Vagina (tissue), 2 donors: ENCODE measurements around the gene HDC.

Experiments used
- POLR2A ChIP-seq, 2 donors: fragments of 450-650 bp; IDR thresholded peaks; one replicate each; pipeline ENCODE4 v1.6.1; 2017; ENCODE audit warnings: antibody characterized with exemption in 2 of 2, mild to moderate bottlenecking in 2 of 2, moderate library complexity in 2 of 2
- POLR2AphosphoS5 ChIP-seq, 2 donors: sonication (generic); formaldehyde crosslinking; IDR thresholded peaks; one replicate each; pipeline ENCODE4 v1.9.0; 2017; ENCODE audit warnings: antibody characterized with exemption in 2 of 2, mild to moderate bottlenecking in 2 of 2, low read depth in 1 of 2; ENCODE audit not compliant: insufficient read depth in 1 of 2
- TF ChIP-seq, protein P1 (sequence below), 3 experiments: fragments of 450-650 bp in 2 of 3; fragments of 200-600 bp in 1 of 3; sonication (generic) in 1 of 3; IDR thresholded peaks; one replicate each; pipeline ENCODE4 v1.5.1; 2017 to 2019; ENCODE audit warnings: antibody characterized with exemption in 3 of 3, mild to moderate bottlenecking in 2 of 3, moderate library complexity in 2 of 3

DNA sequence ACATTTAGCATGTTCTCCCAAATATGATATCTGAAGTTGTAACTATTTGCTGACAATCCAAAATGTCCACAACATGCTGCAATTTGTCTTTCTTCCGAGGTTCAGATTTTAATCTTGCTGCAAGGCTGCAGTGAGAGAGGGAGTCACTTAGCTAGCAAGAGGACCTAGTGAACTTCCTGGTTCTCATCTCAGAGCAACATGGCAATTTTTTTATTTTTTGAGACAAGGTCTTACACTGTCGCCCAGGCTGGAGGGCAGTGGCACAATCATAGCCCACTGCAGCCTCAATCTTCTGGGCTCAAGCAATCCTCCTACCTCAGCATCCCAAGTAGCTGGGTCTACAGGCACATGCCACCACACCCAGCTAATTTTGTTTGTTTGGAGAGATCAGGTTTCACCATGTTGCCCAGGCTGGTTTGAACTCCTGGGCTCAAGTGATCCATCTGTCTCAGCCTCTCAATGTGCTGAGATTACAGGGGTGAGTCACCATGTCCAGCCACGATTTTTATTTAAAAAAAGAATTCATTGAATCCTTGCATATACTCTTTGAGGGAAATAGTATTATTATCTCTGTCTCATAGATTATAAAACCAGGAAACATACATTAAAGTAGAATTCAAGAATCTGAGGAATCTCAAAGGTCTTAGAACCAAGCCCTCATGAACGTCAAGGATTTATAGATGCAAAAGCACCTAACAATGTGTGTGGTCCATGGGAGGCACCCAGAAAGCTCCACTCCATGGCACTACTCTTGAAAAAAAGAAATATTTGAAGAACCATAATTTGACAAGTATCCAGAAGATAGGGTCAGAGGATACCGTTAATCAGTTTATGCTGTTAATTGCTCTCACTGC is 9.1 kb downstream of the HDC start:
- TF ChIP-seq POLR2A (IDR thresholded peaks at IDR 0.05) (no peak), POLR2AphosphoS5 (IDR thresholded peaks at IDR 0.05; ENCODE audit: insufficient read depth in 1 of 2, low read depth in 1 of 2) (no peak)
- TF ChIP-seq, protein P1, sequence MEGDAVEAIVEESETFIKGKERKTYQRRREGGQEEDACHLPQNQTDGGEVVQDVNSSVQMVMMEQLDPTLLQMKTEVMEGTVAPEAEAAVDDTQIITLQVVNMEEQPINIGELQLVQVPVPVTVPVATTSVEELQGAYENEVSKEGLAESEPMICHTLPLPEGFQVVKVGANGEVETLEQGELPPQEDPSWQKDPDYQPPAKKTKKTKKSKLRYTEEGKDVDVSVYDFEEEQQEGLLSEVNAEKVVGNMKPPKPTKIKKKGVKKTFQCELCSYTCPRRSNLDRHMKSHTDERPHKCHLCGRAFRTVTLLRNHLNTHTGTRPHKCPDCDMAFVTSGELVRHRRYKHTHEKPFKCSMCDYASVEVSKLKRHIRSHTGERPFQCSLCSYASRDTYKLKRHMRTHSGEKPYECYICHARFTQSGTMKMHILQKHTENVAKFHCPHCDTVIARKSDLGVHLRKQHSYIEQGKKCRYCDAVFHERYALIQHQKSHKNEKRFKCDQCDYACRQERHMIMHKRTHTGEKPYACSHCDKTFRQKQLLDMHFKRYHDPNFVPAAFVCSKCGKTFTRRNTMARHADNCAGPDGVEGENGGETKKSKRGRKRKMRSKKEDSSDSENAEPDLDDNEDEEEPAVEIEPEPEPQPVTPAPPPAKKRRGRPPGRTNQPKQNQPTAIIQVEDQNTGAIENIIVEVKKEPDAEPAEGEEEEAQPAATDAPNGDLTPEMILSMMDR (IDR thresholded peaks at IDR 0.05), result no peak
